Esophagus muscularis mucosa (tissue), 4 donors: ENCODE results near the gene SUPT4H1. TPM values are rescaled to one million over a fixed set of nuclear protein-coding genes. Genes with fewer than 3 reads are reported as not detected.

ENCODE experiments used
- DNase-seq: peaks from one replicate; pipeline ENCODE4 v3.0.0-alpha.2; 2017; ENCODE audit errors: extremely low spot score
- H3K27ac ChIP-seq, 4 donors: fragments of 200-600 bp; sonication (generic); replicated peaks in 1 of 4; 1 replicate in 3 of 4; 2 replicates in 1 of 4; pipeline ENCODE4 v1.5.1; 2016 to 2019; ENCODE audit warnings: mild to moderate bottlenecking in 1 of 4
- H3K27me3 ChIP-seq, 4 donors: fragments of 200-600 bp; sonication (generic); one replicate each; pipeline versions ENCODE4 v1.5.1 to v1.6.0; 2016 to 2019
- H3K36me3 ChIP-seq, 4 donors: fragments of 200-600 bp; sonication (generic); one replicate each; pipeline ENCODE4 v1.5.1; 2016 to 2019
- H3K4me1 ChIP-seq, 4 donors: fragments of 200-600 bp; sonication (generic); one replicate each; pipeline ENCODE4 v1.5.1; 2016 to 2019
- H3K4me3 ChIP-seq, 4 donors: fragments of 200-600 bp; sonication (generic); 1 replicate in 2 of 4; 2 replicates in 2 of 4; pipeline ENCODE4 v1.5.1; 2016 to 2019; ENCODE audit warnings: mild to moderate bottlenecking in 4 of 4, moderate library complexity in 1 of 4
- H3K9me3 ChIP-seq, 4 donors: fragments of 200-600 bp; sonication (generic); 1 replicate in 3 of 4; 2 replicates in 1 of 4; pipeline ENCODE4 v1.5.1; 2016 to 2019
- CTCF ChIP-seq, 3 experiments: fragments of 200-600 bp in 2 of 3; fragments of 450-650 bp in 1 of 3; sonication (generic) in 2 of 3; IDR thresholded peaks; one replicate each; pipeline ENCODE4 v1.5.1; 2017 to 2019; ENCODE audit warnings: antibody characterized with exemption in 3 of 3, mild to moderate bottlenecking in 2 of 3, moderate library complexity in 1 of 3
- EP300 ChIP-seq: sonication (generic); formaldehyde crosslinking; IDR thresholded peaks from one replicate; pipeline ENCODE4 v1.6.1; 2017; ENCODE audit warnings: antibody characterized with exemption
- POLR2A ChIP-seq: fragments of 450-650 bp; IDR thresholded peaks from one replicate; pipeline ENCODE4 v1.6.1; 2017; ENCODE audit warnings: antibody characterized with exemption, moderate library complexity, mild to moderate bottlenecking, low read depth
- POLR2AphosphoS5 ChIP-seq, 2 donors: sonication (generic); formaldehyde crosslinking; IDR thresholded peaks; one replicate each; pipeline ENCODE4 v1.6.1; 2017; ENCODE audit warnings: antibody characterized with exemption in 2 of 2
- WGBS: methylation state at CpG from one replicate; pipeline ENCODE4 v1.1.5; 2018; 5-methylcytosine and 5-hydroxymethylcytosine counted together
- intact Hi-C: fragments of 100-400 bp; cut with DNase I; formaldehyde crosslinking; loops from one replicate; pipeline ENCODE4 v1.15.1; 2023
- total RNA-seq, 4 donors: library from RNA; depleted of rRNA; stranded (reverse); fragments of >200 nt; gene quantifications; one replicate each; pipeline versions ENCODE4 v1.1.0 to v1.2.1, GENCODE V29; 2016

Gene SUPT4H1
- total RNA-seq, 4 donors from 2014 or later, result 35.3 to 59.6 (median 47.0) TPM

GRCh38 chr17:58385359-58385899 lies 33.4 kb upstream of the SUPT4H1 start:
- H3K4me1 ChIP-seq, result peaks cover 0 to 4% (median 0%) of the 10 kb centered on the region in 4 donors
- intact Hi-C loops, result no loop called here

GRCh38 chr17:58384897-58385296 lies 32.9 kb upstream of the SUPT4H1 start:
- H3K9me3 ChIP-seq, result no peaks in the 10 kb centered on the region
- 71% methylated on average over 3 of the region's 3 CpGs for WGBS
- no peak for TF ChIP-seq POLR2A
- no peak for TF ChIP-seq EP300
- no peak for TF ChIP-seq CTCF (IDR thresholded peaks at IDR 0.05)
- no peak for TF ChIP-seq POLR2AphosphoS5 (IDR thresholded peaks at IDR 0.05)
- no peak for DNase-seq
- peaks cover 0 to 8% (median 0%) of the 10 kb centered on the region in 4 donors for H3K27me3 ChIP-seq
- intact Hi-C loops, result no loop called here
- no peak overlapping the region for H3K4me3 ChIP-seq
- H3K36me3 ChIP-seq, result no peaks in the 10 kb centered on the region
- H3K4me1 ChIP-seq, result peaks cover 0 to 4% (median 0%) of the 10 kb centered on the region in 4 donors
- H3K27ac ChIP-seq, result no peak overlapping the region

More at GRCh38 chr17:58385359-58385899, 33.4 kb upstream of the SUPT4H1 start:
- H3K27ac ChIP-seq, result no peak overlapping the region
- peaks cover 0 to 8% (median 0%) of the 10 kb centered on the region in 4 donors for H3K27me3 ChIP-seq
- H3K36me3 ChIP-seq, result no peaks in the 10 kb centered on the region
- H3K4me3 ChIP-seq, result no peak overlapping the region
- no peak for TF ChIP-seq POLR2AphosphoS5 (IDR thresholded peaks at IDR 0.05)
- TF ChIP-seq CTCF (IDR thresholded peaks at IDR 0.05), result no peak
- no peak for TF ChIP-seq EP300
- TF ChIP-seq POLR2A, result no peak
- H3K9me3 ChIP-seq, result no peaks in the 10 kb centered on the region
- no peak for DNase-seq
- WGBS, result 90% methylated on average over 4 of the region's 4 CpGs

- no peak for DNase-seq
- no peak for TF ChIP-seq CTCF (IDR thresholded peaks at IDR 0.05)
- no peak for TF ChIP-seq EP300
- TF ChIP-seq POLR2A, result no peak
- no peak for TF ChIP-seq POLR2AphosphoS5 (IDR thresholded peaks at IDR 0.05)
- Histone ChIP-seq H3K27me3 (peaks cover 0 to 8% (median 0%) of the 10 kb centered on the region in 4 donors), H3K9me3 (no peaks in the 10 kb centered on the region), H3K36me3 (no peaks in the 10 kb centered on the region), H3K4me3 (no peak overlapping the region), H3K27ac (no peak overlapping the region), H3K4me1 (peaks cover 0 to 4% (median 0%) of the 10 kb centered on the region in 4 donors)
- 77% methylated on average over 4 of the region's 4 CpGs for WGBS
- intact Hi-C loops, result no loop called here
Observed at GRCh38 chr17:58383892-58384462, 32.0 kb upstream of the SUPT4H1 start.

GRCh38 chr17:58382872-58383242 lies 30.9 kb upstream of the SUPT4H1 start:
- peaks cover 0 to 4% (median 0%) of the 10 kb centered on the region in 4 donors for H3K4me1 ChIP-seq
- no peak for DNase-seq
- no peaks in the 10 kb centered on the region for H3K36me3 ChIP-seq
- H3K27ac ChIP-seq, result no peak overlapping the region
- 95% methylated on average over 1 of the region's 1 CpG for WGBS
- H3K9me3 ChIP-seq, result no peaks in the 10 kb centered on the region
- peaks cover 0 to 3% (median 0%) of the 10 kb centered on the region in 4 donors for H3K27me3 ChIP-seq
- TF ChIP-seq CTCF (IDR thresholded peaks at IDR 0.05) (no peak), EP300 (no peak), POLR2AphosphoS5 (IDR thresholded peaks at IDR 0.05) (no peak), POLR2A (no peak)
- intact Hi-C loops, result no loop called here
- H3K4me3 ChIP-seq, result no peak overlapping the region
